Suprapubic skin (tissue), 4 donors: ENCODE measurements around the gene ANKRD24. TPM values are rescaled to one million over a fixed set of nuclear protein-coding genes. Genes with fewer than 3 reads are reported as not detected.

Experiments
- DNase-seq, 2 donors: peaks; one replicate each; pipeline ENCODE4 v3.0.0-alpha.2; 2019; ENCODE audit warnings: low spot score in 2 of 2
- H3K27ac ChIP-seq: fragments of 200-600 bp; sonication (generic); one replicate; pipeline ENCODE4 v1.5.1; 2019
- H3K27me3 ChIP-seq: fragments of 200-600 bp; sonication (generic); one replicate; pipeline ENCODE4 v1.5.1; 2019
- H3K36me3 ChIP-seq: fragments of 200-600 bp; sonication (generic); one replicate; pipeline ENCODE4 v1.5.1; 2019
- H3K4me1 ChIP-seq: fragments of 200-600 bp; sonication (generic); one replicate; pipeline ENCODE4 v1.5.1; 2019
- H3K4me3 ChIP-seq: fragments of 200-600 bp; sonication (generic); one replicate; pipeline ENCODE4 v1.5.1; 2019; ENCODE audit warnings: mild to moderate bottlenecking
- H3K9me3 ChIP-seq: fragments of 200-600 bp; sonication (generic); one replicate; pipeline ENCODE4 v1.5.1; 2019
- CTCF ChIP-seq, 2 donors: fragments of 200-600 bp in 1 of 2; fragments of 450-650 bp in 1 of 2; sonication (generic) in 1 of 2; IDR thresholded peaks; one replicate each; pipeline ENCODE4 v1.5.1; 2016 to 2019; ENCODE audit warnings: antibody characterized with exemption in 2 of 2, mild to moderate bottlenecking in 1 of 2, moderate library complexity in 1 of 2
- EP300 ChIP-seq: sonication (generic); formaldehyde crosslinking; IDR thresholded peaks from one replicate; pipeline ENCODE4 v1.6.1; 2017; ENCODE audit warnings: antibody characterized with exemption
- POLR2A ChIP-seq, 2 donors: fragments of 450-650 bp; IDR thresholded peaks; one replicate each; pipeline ENCODE4 v1.6.1; 2017; ENCODE audit warnings: antibody characterized with exemption in 2 of 2, mild to moderate bottlenecking in 2 of 2, moderate library complexity in 2 of 2
- POLR2AphosphoS5 ChIP-seq, 3 donors: sonication (generic); formaldehyde crosslinking; IDR thresholded peaks; one replicate each; pipeline ENCODE4 v1.6.1; 2017; ENCODE audit warnings: antibody characterized with exemption in 3 of 3
- WGBS: methylation state at CpG from one replicate; pipeline ENCODE4 v1.1.5; 2018; 5-methylcytosine and 5-hydroxymethylcytosine counted together
- total RNA-seq, 4 donors: library from RNA; depleted of rRNA; stranded (reverse); fragments of >200 nt; gene quantifications; one replicate each; pipeline ENCODE4 v1.1.0, GENCODE V29; 2016

ANKRD24 gene
- total RNA-seq, 4 donors from 2014 or later: 0.44 to 0.87 (median 0.54) TPM

GRCh38 chr19:4199699-4200293 is 17.3 kb downstream of the ANKRD24 start:
- Histone ChIP-seq H3K27ac (no peak overlapping the region), H3K9me3 (no peaks in the 10 kb centered on the region), H3K4me1 (peaks cover 14% of the 10 kb centered on the region), H3K36me3 (no peaks in the 10 kb centered on the region), H3K4me3 (no peak overlapping the region), H3K27me3 (peaks cover 57% of the 10 kb centered on the region)
- no peak for DNase-seq
- 77% methylated on average over 19 of the region's 33 CpGs for WGBS
- TF ChIP-seq CTCF (IDR thresholded peaks at IDR 0.05): no peak
- TF ChIP-seq POLR2A (IDR thresholded peaks at IDR 0.05): no peak
- TF ChIP-seq POLR2AphosphoS5 (IDR thresholded peaks at IDR 0.05): no peak
- TF ChIP-seq EP300: no peak

- no peaks in the 10 kb centered on the region for H3K36me3 ChIP-seq
- DNase-seq: no peak
- H3K27me3 ChIP-seq: peaks cover 44% of the 10 kb centered on the region
- no peak overlapping the region for H3K27ac ChIP-seq
- TF ChIP-seq POLR2AphosphoS5 (IDR thresholded peaks at IDR 0.05): no peak
- no peak for TF ChIP-seq EP300
- TF ChIP-seq POLR2A (IDR thresholded peaks at IDR 0.05): no peak
- TF ChIP-seq CTCF (IDR thresholded peaks at IDR 0.05): no peak
- no peak overlapping the region for H3K4me3 ChIP-seq
- WGBS: 86% methylated on average over 2 of the region's 2 CpGs
- peaks cover 14% of the 10 kb centered on the region for H3K4me1 ChIP-seq
- no peaks in the 10 kb centered on the region for H3K9me3 ChIP-seq
These were observed 18.6 kb downstream of the ANKRD24 start for GRCh38 chr19:4200940-4201542.

GRCh38 chr19:4201798-4202197 is 19.3 kb downstream of the ANKRD24 start:
- Histone ChIP-seq H3K9me3 (no peaks in the 10 kb centered on the region), H3K27me3 (peaks cover 37% of the 10 kb centered on the region), H3K4me3 (no peak overlapping the region), H3K36me3 (no peaks in the 10 kb centered on the region), H3K27ac (no peak overlapping the region), H3K4me1 (peaks cover 14% of the 10 kb centered on the region)
- DNase-seq: no peak
- TF ChIP-seq POLR2AphosphoS5 (IDR thresholded peaks at IDR 0.05) (no peak), CTCF (IDR thresholded peaks at IDR 0.05) (no peak), EP300 (no peak), POLR2A (IDR thresholded peaks at IDR 0.05) (no peak)
- WGBS: 87% methylated on average over 4 of the region's 4 CpGs

- peaks cover 6% of the 10 kb centered on the region for H3K4me1 ChIP-seq
- peaks cover 25% of the 10 kb centered on the region for H3K27me3 ChIP-seq
- H3K36me3 ChIP-seq: no peaks in the 10 kb centered on the region
- H3K4me3 ChIP-seq: no peak overlapping the region
- TF ChIP-seq CTCF (IDR thresholded peaks at IDR 0.05): no peak
- TF ChIP-seq EP300: no peak
- no peak for TF ChIP-seq POLR2A (IDR thresholded peaks at IDR 0.05)
- TF ChIP-seq POLR2AphosphoS5 (IDR thresholded peaks at IDR 0.05): no peak
- no peak for DNase-seq
- WGBS: 85% methylated on average over 10 of the region's 10 CpGs
- no peak overlapping the region for H3K27ac ChIP-seq
- H3K9me3 ChIP-seq: no peaks in the 10 kb centered on the region
These were observed 24.5 kb downstream of the ANKRD24 start for GRCh38 chr19:4206818-4207484.

GRCh38 chr19:4208385-4209094 is 26.1 kb downstream of the ANKRD24 start:
- peak in 1 of 2 donors; percentile 7 for TF ChIP-seq CTCF (IDR thresholded peaks at IDR 0.05)
- TF ChIP-seq EP300: no peak
- no peak for TF ChIP-seq POLR2AphosphoS5 (IDR thresholded peaks at IDR 0.05)
- TF ChIP-seq POLR2A (IDR thresholded peaks at IDR 0.05): no peak
- Histone ChIP-seq H3K4me3 (no peak overlapping the region), H3K4me1 (peaks cover 6% of the 10 kb centered on the region), H3K9me3 (no peaks in the 10 kb centered on the region), H3K27ac (no peak overlapping the region), H3K36me3 (no peaks in the 10 kb centered on the region), H3K27me3 (peaks cover 34% of the 10 kb centered on the region)
- WGBS: 69% methylated on average over 11 of the region's 13 CpGs
- DNase-seq: no peak
